ENCODE data around the gene PRKN. TPM values are rescaled to one million over a fixed set of nuclear protein-coding genes. Genes with fewer than 3 reads are reported as not detected.

The PRKN gene
- total RNA-seq, 6 experiments from 2014 or later, result 0.32 TPM; not detected in 5

- Mint-ChIP-seq H3K9me3 (peaks cover 80% of the 10 kb centered on the region), H3K27me3 (ENCODE audit: insufficient read depth) (no peaks in the 10 kb centered on the region), H3K27ac (no peak overlapping the region), H3K4me1 (ENCODE audit: low read depth) (no peaks in the 10 kb centered on the region), H3K4me3 (no peak overlapping the region), H3K36me3 (ENCODE audit: low read depth) (peaks cover 4% of the 10 kb centered on the region; the same call in 1 of the 2 replicates)
- no peak for TF ChIP-seq CTCF (IDR thresholded peaks at IDR 0.05)
- no peak for DNase-seq
Measured at GRCh38 chr6:161636882-161637430, 1090.6 kb downstream of the PRKN start.

GRCh38 chr6:161635975-161636374, 1091.6 kb downstream of the PRKN start:
- Mint-ChIP-seq H3K4me1 (ENCODE audit: low read depth) (no peaks in the 10 kb centered on the region), H3K9me3 (peaks cover 78% of the 10 kb centered on the region), H3K36me3 (ENCODE audit: low read depth) (no peaks in the 10 kb centered on the region), H3K27ac (no peak overlapping the region), H3K27me3 (ENCODE audit: insufficient read depth) (no peaks in the 10 kb centered on the region), H3K4me3 (no peak overlapping the region)
- no peak for TF ChIP-seq CTCF (IDR thresholded peaks at IDR 0.05)
- DNase-seq, result no peak

- Mint-ChIP-seq H3K36me3 (ENCODE audit: low read depth) (no peaks in the 10 kb centered on the region), H3K4me3 (no peak overlapping the region), H3K27me3 (ENCODE audit: insufficient read depth) (no peaks in the 10 kb centered on the region), H3K9me3 (peaks cover 76% of the 10 kb centered on the region), H3K4me1 (ENCODE audit: low read depth) (no peaks in the 10 kb centered on the region), H3K27ac (no peak overlapping the region)
- no peak for DNase-seq
- TF ChIP-seq CTCF (IDR thresholded peaks at IDR 0.05), result no peak
Measured at GRCh38 chr6:161634916-161635315, 1092.7 kb downstream of the PRKN start.

GRCh38 chr6:161631676-161632194, 1095.8 kb downstream of the PRKN start:
- DNase-seq, result no peak
- Mint-ChIP-seq H3K27me3 (ENCODE audit: insufficient read depth) (no peaks in the 10 kb centered on the region), H3K4me1 (ENCODE audit: low read depth) (no peaks in the 10 kb centered on the region), H3K9me3 (peaks cover 64% of the 10 kb centered on the region), H3K27ac (no peak overlapping the region), H3K4me3 (no peak overlapping the region), H3K36me3 (ENCODE audit: low read depth) (peaks cover 7% of the 10 kb centered on the region; the same call in 1 of the 2 replicates)
- TF ChIP-seq CTCF (IDR thresholded peaks at IDR 0.05), result no peak

- Mint-ChIP-seq H3K27ac (no peak overlapping the region), H3K9me3 (peaks cover 55% of the 10 kb centered on the region), H3K4me1 (ENCODE audit: low read depth) (no peaks in the 10 kb centered on the region), H3K27me3 (ENCODE audit: insufficient read depth) (no peaks in the 10 kb centered on the region), H3K4me3 (no peak overlapping the region), H3K36me3 (ENCODE audit: low read depth) (peaks cover 7% of the 10 kb centered on the region; the same call in 1 of the 2 replicates)
- TF ChIP-seq CTCF (IDR thresholded peaks at IDR 0.05), result no peak
- no peak for DNase-seq
Measured at GRCh38 chr6:161630674-161631073, 1096.9 kb downstream of the PRKN start.
